GM18499 (cell line): ENCODE results near the gene RPL29.
"Not testable (repeated sequence)": the region's sequence is repeated elsewhere in the genome, so short reads cannot be mapped to it uniquely, and the experiment has no call there.

Experiments used
- ATAC-seq: cut with Tn5 transposase; IDR thresholded peaks from one replicate; pipeline ENCODE4 v1.9.1; 2021; ENCODE audit warnings: moderate number of reproducible peaks; ENCODE audit not compliant: insufficient read depth, unreplicated experiment

The RPL29 gene

DNA sequence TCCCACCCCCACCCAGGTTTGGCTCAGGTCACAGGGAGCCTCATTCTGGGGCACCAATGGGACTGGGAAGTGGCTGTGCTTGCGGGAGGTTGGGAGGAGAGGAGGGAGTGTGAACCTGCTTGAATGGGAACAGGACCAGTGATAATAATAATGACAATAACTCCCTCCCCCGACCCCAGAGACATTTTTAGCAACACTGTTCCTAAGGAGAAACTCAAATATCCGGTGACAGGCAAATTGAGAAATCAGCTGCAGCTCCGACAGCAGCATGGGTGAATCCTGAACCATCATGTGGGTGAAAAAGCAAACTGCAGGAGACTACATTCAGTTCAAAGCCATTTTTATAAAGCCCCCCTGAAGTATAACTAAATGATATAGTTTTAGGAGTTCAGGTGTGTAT, 11.6 kb upstream of the RPL29 start:
- ATAC-seq, result no peak

GRCh38 chr3:52006820-52007133, 11.1 kb upstream of the RPL29 start:
- no peak for ATAC-seq

DNA sequence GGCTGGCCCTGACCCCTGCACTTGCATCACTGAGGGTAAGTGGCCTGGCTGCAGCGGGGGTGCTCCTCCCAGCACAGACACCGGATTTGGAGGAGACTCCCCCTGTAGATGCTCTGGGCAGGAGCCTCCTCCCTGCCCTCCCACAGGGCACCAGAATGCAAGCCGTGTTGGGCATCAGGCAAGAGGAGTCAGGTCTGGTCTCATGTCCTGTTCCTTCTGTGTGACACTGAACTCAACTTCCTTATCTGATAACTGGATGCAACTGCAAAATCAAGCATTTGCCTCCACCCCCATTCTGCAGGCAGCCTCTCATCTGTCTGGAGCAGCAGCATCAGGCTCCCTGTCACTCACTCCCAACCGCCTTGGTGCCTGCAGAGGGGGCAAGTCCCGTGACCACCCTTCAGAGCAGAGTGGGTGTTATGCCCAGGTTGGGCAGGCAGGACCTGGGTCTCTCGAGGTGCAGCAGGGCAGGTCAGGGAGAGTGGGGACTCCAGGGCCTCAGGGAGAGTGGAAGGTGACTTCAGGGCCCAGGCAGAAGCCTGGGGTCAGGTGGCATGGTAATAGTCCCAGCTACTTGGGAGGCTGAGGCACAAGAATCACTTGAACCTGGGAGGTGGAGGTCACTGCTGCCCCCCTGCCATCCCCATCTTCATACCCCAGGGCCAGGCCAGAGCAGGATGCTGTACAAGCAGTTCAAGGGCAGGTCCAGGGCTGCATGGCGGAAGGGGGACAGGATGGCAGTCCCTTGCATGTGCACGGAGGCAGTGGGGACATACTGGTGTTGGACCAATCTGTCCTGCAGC, 10.5 kb upstream of the RPL29 start:
- no peak for ATAC-seq

GRCh38 chr3:52005571-52005986, 9.9 kb upstream of the RPL29 start:
- no peak for ATAC-seq

DNA sequence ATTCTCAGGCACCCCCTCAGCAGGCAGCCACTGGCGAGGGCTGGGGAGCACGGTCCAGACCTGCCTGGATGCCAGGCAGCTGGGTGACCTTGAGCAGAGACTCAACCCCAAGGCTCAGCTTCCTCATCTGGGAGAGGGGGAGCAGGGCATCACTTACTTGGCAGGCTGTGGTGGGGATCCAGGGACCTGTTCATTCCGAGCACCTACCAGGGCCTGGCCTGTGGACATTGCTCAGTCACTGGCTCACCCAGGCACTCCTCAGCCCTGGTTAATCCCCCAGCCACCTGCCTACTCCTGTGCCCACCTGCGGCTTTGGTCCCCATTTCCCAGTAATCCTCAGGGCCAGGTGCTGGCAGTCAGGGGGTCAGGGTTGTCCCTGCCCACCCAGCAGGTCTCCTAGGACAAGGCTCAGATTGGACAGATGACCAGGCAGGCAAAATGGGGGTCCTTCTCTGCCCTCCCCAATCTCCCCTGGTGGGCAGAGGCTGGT, 9.3 kb upstream of the RPL29 start:
- ATAC-seq, result no peak

- no peak for ATAC-seq
Measured at GRCh38 chr3:52004163-52004787, 8.6 kb upstream of the RPL29 start.

- no peak for ATAC-seq
Measured at GRCh38 chr3:52002748-52003147, 7.1 kb upstream of the RPL29 start.

GRCh38 chr3:52001443-52001974, 5.8 kb upstream of the RPL29 start:
- ATAC-seq, result no peak

GRCh38 chr3:51999846-52000245, 4.2 kb upstream of the RPL29 start:
- no peak for ATAC-seq

- ATAC-seq, result no peak
Measured at GRCh38 chr3:51998774-51999173, 3.1 kb upstream of the RPL29 start.

DNA sequence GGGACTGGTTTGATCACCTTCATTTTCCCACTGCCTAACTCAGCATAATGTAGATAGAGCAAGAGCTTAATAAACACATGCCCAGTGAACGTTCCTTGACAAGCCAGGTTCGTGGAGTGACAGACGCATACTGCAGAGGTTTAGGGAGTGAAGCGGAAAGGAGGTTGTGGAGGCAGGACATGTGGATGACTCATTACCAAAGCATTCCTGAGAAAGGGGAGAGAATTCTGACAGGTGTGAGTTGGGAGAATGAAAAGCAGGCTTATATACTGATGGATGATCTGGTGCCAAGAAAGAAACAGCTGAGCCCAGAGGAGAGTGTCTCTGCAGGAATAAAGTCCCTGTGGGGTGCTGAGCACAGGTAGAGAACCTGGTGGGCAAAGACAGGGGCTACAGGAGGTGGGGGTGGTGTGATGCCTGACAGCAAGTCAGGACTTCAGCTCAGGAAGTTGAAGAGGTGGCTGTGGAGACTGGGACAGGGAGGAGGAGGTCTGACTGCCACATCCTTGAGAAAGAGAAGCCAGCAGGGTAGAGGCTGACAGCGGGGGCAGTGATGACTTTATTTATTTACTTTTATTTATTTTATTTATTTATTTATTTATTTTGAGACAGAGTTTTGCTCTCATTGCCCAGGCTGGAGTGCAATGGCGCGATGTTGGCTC, 2.4 kb upstream of the RPL29 start:
- no peak for ATAC-seq

GRCh38 chr3:51997172-51997571, 1.5 kb upstream of the RPL29 start:
- ATAC-seq, result no peak

GRCh38 chr3:51994530-51994929, 1.2 kb downstream of the RPL29 start:
- ATAC-seq, result no peak

DNA sequence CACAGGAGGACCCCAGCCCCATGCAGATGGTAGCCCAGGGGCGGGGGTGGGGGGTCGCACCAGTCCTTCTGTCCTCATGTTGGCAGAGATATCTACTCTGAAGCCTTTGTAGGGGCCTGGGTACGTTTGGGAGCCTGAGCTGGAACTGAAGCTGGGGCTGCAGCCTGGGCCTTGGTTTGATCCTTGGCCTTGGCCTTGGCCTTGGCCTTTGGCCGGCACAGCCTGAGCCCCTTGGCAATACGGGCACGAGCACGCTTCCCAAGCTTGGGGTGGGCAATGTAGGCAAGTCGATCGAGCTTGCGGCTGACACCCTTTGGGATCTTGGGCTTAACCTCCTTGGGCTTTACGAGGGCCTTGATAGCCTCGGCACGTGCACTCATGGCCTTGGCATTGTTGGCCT, 2.0 kb downstream of the RPL29 start:
- not testable (repeated sequence) for ATAC-seq

GRCh38 chr3:51992017-51992682, 3.5 kb downstream of the RPL29 start:
- ATAC-seq, result no peak

DNA sequence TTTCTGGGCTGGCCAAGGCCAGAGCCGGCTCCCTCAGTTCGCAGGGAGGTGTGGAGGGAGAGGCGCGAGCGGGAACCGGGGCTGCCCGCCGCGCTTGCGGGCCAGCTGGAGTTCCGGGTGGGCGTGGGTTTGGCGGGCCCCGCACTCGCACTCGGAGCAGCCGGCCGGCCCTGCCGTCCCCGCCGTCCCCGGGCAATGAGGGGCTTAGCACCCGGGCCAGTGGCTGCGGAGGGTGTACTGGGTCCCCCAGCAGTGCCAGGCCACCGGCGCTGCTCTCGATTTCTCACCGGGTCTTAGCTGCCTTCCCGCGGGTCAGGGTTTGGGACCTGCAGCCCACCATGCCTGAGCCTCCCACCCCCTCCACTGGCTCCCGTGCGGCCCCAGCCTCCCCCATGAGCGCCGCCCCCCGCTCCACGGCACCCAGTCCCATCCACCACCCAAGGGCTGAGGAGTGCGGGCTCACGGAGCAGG, 5.2 kb downstream of the RPL29 start:
- not testable (repeated sequence) for ATAC-seq

- ATAC-seq, result no peak
Measured at GRCh38 chr3:51988286-51989146, 7.2 kb downstream of the RPL29 start.

DNA sequence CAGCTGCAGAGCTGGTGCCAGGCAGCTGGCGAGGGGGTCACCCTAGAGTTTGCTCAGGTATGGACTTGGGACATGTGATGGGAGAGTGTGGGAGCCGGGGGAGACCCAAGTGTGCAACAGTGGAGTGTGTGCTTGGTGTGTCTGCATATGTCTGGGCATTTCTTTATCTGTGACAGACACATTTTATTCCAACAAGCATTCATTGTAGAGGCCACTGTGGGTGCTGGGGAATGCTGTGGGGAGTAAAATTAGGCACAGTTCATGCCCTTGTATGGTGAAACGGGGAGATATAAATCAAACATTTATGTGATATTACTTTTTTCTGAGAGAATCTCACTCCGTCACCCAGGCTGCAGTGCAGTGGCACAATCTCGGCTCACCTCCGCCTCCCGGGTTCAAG, 8.1 kb downstream of the RPL29 start:
- no peak for ATAC-seq
